Activated naive CD4-positive, alpha-beta T cell treated with Interleukin-2 at 50 U/mL for 16 hours (primary cell): ENCODE results near the gene ZNF774.
"Not testable (repeated sequence)": the region's sequence is repeated elsewhere in the genome, so short reads cannot be mapped to it uniquely, and the experiment has no call there.

Source experiments
- DNase-seq: peaks from one replicate; pipeline ENCODE4 v3.0.0-alpha.2; 2020

Gene ZNF774

GRCh38 chr15:90347431-90348065 is 4.5 kb upstream of the ZNF774 start:
- DNase-seq: not testable (repeated sequence)

GRCh38 chr15:90348456-90348855 is 3.6 kb upstream of the ZNF774 start:
- no peak for DNase-seq

GRCh38 chr15:90349072-90349471 is 3.0 kb upstream of the ZNF774 start:
- DNase-seq: no peak

GRCh38 chr15:90349821-90350220 is 2.3 kb upstream of the ZNF774 start:
- no peak for DNase-seq

GRCh38 chr15:90351479-90352106 is 491 bp upstream of the ZNF774 start:
- no peak for DNase-seq

GRCh38 chr15:90354986-90355385 is 2.9 kb downstream of the ZNF774 start:
- DNase-seq: no peak

- DNase-seq: no peak
These were observed 6.3 kb downstream of the ZNF774 start for GRCh38 chr15:90358124-90359033.

- DNase-seq: no peak
These were observed 8.7 kb downstream of the ZNF774 start for GRCh38 chr15:90360746-90361145.

- DNase-seq: no peak
These were observed 10.8 kb downstream of the ZNF774 start for GRCh38 chr15:90362936-90363212.

GRCh38 chr15:90364251-90364650 is 12.2 kb downstream of the ZNF774 start:
- no peak for DNase-seq

- no peak for DNase-seq
These were observed 13.5 kb downstream of the ZNF774 start for GRCh38 chr15:90365414-90366055.

GRCh38 chr15:90367576-90367975 is 15.5 kb downstream of the ZNF774 start:
- no peak for DNase-seq

- no peak for DNase-seq
These were observed 23.0 kb downstream of the ZNF774 start for GRCh38 chr15:90375071-90375470.

- DNase-seq: peak; percentile 63
These were observed 24.7 kb downstream of the ZNF774 start for GRCh38 chr15:90376789-90377188.

GRCh38 chr15:90379263-90379662 is 27.2 kb downstream of the ZNF774 start:
- no peak for DNase-seq

GRCh38 chr15:90381515-90381914 is 29.4 kb downstream of the ZNF774 start:
- DNase-seq: no peak

GRCh38 chr15:90382320-90382719 is 30.2 kb downstream of the ZNF774 start:
- no peak for DNase-seq

- DNase-seq: no peak
These were observed 34.1 kb downstream of the ZNF774 start for GRCh38 chr15:90386221-90386620.

GRCh38 chr15:90387534-90388461 is 35.7 kb downstream of the ZNF774 start, which contains the start of gene IQGAP1:
TSS of gene IQGAP1 (plus strand) at chr15:90388242. CDS start at chr15:90388342, 100 bp downstream.
- DNase-seq: peak; percentile 97

GRCh38 chr15:90388462-90389380 is 36.6 kb downstream of the ZNF774 start:
- peak; percentile 64 for DNase-seq

- DNase-seq: no peak
These were observed 37.4 kb downstream of the ZNF774 start for GRCh38 chr15:90389513-90389912.
